SU-DHL-6 (cell line): ENCODE results near the gene UTP15.

Experiments used
- H2AFZ ChIP-seq: fragments of 200-600 bp; sonication (generic); 2 replicates; pipeline ENCODE4 v1.6.1; 2014; ENCODE audit warnings: low read depth, mild to moderate bottlenecking, moderate library complexity, mixed read lengths, antibody characterized with exemption, low read length; ENCODE audit not compliant: severe bottlenecking
- H3F3A ChIP-seq: fragments of 200-600 bp; shearing (Covaris generic); 2 replicates; pipeline ENCODE4 v1.6.0; 2016; ENCODE audit warnings: antibody characterized with exemption, mild to moderate bottlenecking; ENCODE audit not compliant: insufficient read depth
- H3K27ac ChIP-seq: fragments of 200-600 bp; sonication (generic); 2 replicates; pipeline ENCODE4 v1.5.1; 2016; ENCODE audit warnings: low read depth, mild to moderate bottlenecking, low read length, moderate library complexity, mixed read lengths
- H3K27me3 ChIP-seq: fragments of 200-600 bp; sonication (generic), shearing (Covaris generic); 2 replicates; pipeline ENCODE4 v1.6.0; 2014; ENCODE audit warnings: mild to moderate bottlenecking, low read length
- H3K36me3 ChIP-seq: fragments of 200-600 bp; sonication (generic); 2 replicates; pipeline ENCODE4 v1.6.1; 2014; ENCODE audit warnings: mild to moderate bottlenecking, low read length, mixed read lengths
- H3K4me2 ChIP-seq: fragments of 300-600, 200-600 bp; shearing (Covaris generic), sonication (generic); 2 replicates; pipeline ENCODE4 v1.6.0; 2014; ENCODE audit warnings: low read length, low read depth, mild to moderate bottlenecking; ENCODE audit not compliant: poor library complexity, severe bottlenecking
- H3K4me3 ChIP-seq: fragments of 200-600 bp; sonication (generic); 2 replicates; pipeline ENCODE4 v1.5.1; 2014; ENCODE audit warnings: antibody characterized with exemption, low read length, mild to moderate bottlenecking, mixed read lengths; ENCODE audit not compliant: insufficient read depth, poor library complexity, severe bottlenecking
- H3K79me2 ChIP-seq: fragments of 200-600 bp; sonication (generic); 2 replicates; pipeline ENCODE4 v1.6.1; 2014; ENCODE audit warnings: mild to moderate bottlenecking, low read length, moderate library complexity; ENCODE audit not compliant: insufficient read depth
- H3K9ac ChIP-seq: fragments of 200-600 bp; sonication (generic); 2 replicates; pipeline ENCODE4 v1.7.0; 2014; ENCODE audit warnings: mild to moderate bottlenecking, low read length
- H3K9me2 ChIP-seq: fragments of 200-600 bp; sonication (generic); replicated peaks from 2 replicates; pipeline ENCODE4 v1.6.1; 2014; ENCODE audit warnings: low read length; ENCODE audit not compliant: insufficient read depth
- H3K9me3 ChIP-seq: fragments of 200-600 bp; sonication (generic); 2 replicates; pipeline ENCODE4 v1.6.1; 2014; ENCODE audit warnings: low read length, mixed read lengths; ENCODE audit not compliant: insufficient read depth
- H4K20me1 ChIP-seq: fragments of 200-600 bp; sonication (generic); 2 replicates; pipeline ENCODE4 v1.6.1; 2014; ENCODE audit warnings: low read depth, mild to moderate bottlenecking, antibody characterized with exemption, low read length, moderate library complexity, mixed read lengths
- EZH2phosphoT487 ChIP-seq: fragments of 200-600 bp; sonication (generic), shearing (Covaris generic); conservative IDR thresholded peaks from 2 replicates; pipeline ENCODE4 v1.6.1; 2018; ENCODE audit warnings: mild to moderate bottlenecking, antibody characterized with exemption, low read length, moderate library complexity, mixed read lengths
- TF ChIP-seq, protein P1 (sequence below): fragments of 200-600 bp; sonication (generic); IDR thresholded peaks from one replicate; pipeline ENCODE4 v1.5.1; 2017; ENCODE audit warnings: antibody characterized with exemption, mild to moderate bottlenecking, low read length, moderate library complexity; ENCODE audit not compliant: insufficient read depth, poor library complexity, severe bottlenecking

UTP15 gene

DNA sequence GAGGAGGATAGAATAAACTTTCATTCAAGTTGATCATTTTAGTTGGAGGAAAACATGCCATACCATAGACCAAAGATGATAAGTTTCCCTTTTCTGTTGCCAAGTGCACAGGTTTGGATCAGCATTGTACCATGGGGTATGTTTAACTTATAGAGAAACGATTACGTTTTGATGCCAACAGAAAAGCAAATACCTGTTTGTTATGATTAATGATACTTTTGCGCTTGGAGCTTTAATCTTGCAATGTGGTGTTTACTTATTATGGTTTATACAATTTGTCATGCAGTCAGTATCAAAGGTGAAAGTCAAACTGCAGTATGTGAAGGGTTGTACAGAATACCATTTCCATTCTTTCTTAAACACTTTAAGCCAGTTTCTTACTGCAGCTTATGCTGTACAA lies 47.3 kb downstream of the UTP15 start:
- Histone ChIP-seq H3K9me3 (no peaks in the 10 kb centered on the region), H3F3A (no peaks in the 10 kb centered on the region), H3K27ac (no peak overlapping the region), H3K79me2 (no peaks in the 10 kb centered on the region), H3K9ac (no peak overlapping the region), H3K27me3 (no peaks in the 10 kb centered on the region; the same call in 1 of the 2 replicates), H2AFZ (no peak overlapping the region), H3K4me2 (no peak overlapping the region), H4K20me1 (no peaks in the 10 kb centered on the region), H3K9me2 (no peaks in the 10 kb centered on the region; the same call in 1 of the 2 replicates), H3K4me3 (no peak overlapping the region), H3K36me3 (no peaks in the 10 kb centered on the region)
- TF ChIP-seq, protein P1, sequence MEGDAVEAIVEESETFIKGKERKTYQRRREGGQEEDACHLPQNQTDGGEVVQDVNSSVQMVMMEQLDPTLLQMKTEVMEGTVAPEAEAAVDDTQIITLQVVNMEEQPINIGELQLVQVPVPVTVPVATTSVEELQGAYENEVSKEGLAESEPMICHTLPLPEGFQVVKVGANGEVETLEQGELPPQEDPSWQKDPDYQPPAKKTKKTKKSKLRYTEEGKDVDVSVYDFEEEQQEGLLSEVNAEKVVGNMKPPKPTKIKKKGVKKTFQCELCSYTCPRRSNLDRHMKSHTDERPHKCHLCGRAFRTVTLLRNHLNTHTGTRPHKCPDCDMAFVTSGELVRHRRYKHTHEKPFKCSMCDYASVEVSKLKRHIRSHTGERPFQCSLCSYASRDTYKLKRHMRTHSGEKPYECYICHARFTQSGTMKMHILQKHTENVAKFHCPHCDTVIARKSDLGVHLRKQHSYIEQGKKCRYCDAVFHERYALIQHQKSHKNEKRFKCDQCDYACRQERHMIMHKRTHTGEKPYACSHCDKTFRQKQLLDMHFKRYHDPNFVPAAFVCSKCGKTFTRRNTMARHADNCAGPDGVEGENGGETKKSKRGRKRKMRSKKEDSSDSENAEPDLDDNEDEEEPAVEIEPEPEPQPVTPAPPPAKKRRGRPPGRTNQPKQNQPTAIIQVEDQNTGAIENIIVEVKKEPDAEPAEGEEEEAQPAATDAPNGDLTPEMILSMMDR: no peak
- no peak for TF ChIP-seq EZH2phosphoT487

DNA sequence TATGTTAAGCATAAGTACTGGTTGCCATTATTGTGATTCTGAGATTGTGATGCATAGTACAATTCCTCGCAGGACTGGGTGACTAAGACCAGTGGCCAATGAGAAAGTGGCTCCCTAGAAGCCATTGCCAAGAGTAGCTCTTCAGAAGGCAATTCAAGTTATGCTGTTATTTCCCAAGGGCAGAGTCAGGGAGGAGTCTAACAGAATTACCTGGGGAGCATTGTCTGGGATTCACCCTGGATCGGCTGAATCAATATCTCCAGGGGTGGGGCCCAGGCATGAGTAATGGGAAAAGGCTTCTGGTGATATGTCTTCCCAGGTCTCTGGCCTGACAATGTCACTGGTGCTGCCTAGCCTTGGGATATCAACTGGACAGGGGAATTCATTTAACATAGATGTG lies 49.5 kb downstream of the UTP15 start:
- no peaks in the 10 kb centered on the region; the same call in 1 of the 2 replicates for H3K27me3 ChIP-seq
- H3K9me2 ChIP-seq: no peaks in the 10 kb centered on the region; the same call in 1 of the 2 replicates
- H3K79me2 ChIP-seq: no peaks in the 10 kb centered on the region
- no peak overlapping the region for H3K4me3 ChIP-seq
- no peaks in the 10 kb centered on the region for H3K36me3 ChIP-seq
- H2AFZ ChIP-seq: no peak overlapping the region
- no peaks in the 10 kb centered on the region for H3K9me3 ChIP-seq
- no peaks in the 10 kb centered on the region for H3F3A ChIP-seq
- no peaks in the 10 kb centered on the region for H4K20me1 ChIP-seq
- H3K9ac ChIP-seq: no peak overlapping the region
- H3K4me2 ChIP-seq: no peak overlapping the region
- TF ChIP-seq EZH2phosphoT487: no peak
- TF ChIP-seq, protein P1: no peak
- no peak overlapping the region for H3K27ac ChIP-seq

DNA sequence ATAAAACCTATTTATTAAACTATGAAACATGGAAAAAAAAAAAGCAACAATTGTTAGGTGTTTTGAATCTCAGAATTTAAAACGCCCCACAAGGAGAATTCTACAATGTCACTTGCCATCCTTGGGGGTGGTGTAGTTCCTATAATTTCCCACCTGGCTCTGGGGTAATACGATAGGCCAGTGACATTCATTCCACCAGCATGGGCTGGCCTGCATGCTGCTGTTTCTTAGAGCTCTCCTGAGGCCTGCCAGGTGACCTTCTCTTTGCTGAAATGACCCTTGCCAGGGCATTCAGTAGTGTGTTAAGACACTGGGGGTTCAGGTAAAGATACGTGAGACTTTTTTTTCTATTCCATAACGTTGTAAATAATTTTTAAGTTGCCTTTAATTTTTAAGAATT lies 50.4 kb downstream of the UTP15 start:
- Histone ChIP-seq H2AFZ (no peak overlapping the region), H3K36me3 (no peaks in the 10 kb centered on the region), H3K27ac (no peak overlapping the region), H3K9ac (no peak overlapping the region), H3K4me3 (no peak overlapping the region), H3K4me2 (no peak overlapping the region), H4K20me1 (no peaks in the 10 kb centered on the region), H3K79me2 (no peaks in the 10 kb centered on the region), H3K9me3 (no peaks in the 10 kb centered on the region), H3F3A (no peaks in the 10 kb centered on the region), H3K9me2 (no peaks in the 10 kb centered on the region; the same call in 1 of the 2 replicates), H3K27me3 (no peaks in the 10 kb centered on the region; the same call in 1 of the 2 replicates)
- TF ChIP-seq, protein P1: no peak
- no peak for TF ChIP-seq EZH2phosphoT487
